Measurements from ENCODE around the gene NPR2. TPM values are rescaled to one million over a fixed set of nuclear protein-coding genes. Genes with fewer than 3 reads are reported as not detected.

NPR2 gene
- total RNA-seq, 1 donor from 2014 or later, result 15.4 TPM

DNA sequence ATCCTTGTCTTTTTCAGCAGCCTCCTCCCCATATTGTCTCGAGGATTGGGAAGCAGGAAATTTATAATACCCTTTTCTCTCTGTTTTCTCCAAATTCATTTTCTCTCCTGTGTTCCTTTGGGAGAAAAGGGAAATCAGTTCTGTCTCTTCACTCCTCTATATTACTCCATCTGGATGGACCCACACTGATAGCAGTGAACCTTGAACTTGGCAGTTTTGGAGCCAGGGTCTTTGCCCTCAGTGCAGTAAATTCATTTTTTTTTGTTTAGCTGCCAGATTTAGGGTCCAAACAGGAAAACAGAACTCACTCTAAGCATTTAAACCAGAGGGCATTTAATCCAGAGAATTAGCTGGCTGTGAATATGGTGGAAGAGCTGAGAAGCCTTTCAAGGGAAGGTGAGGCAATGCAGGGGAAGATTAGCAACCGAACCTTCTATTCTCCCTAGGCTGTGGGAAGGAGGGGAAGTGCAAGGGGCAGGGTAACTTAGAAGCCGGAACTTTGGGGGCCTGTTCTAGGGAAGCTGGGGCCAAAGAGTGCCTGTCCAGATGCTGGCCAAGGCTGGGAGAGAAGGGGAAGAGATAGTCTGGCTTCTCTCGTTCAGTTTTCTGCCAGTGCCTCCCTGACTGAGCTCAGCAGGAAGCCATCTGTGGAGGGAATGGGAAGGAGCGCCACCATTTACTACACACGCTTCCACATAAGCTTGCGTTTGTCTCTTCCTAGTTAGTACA is 16.3 kb upstream of the NPR2 start:
- H3K4me3 Mint-ChIP-seq, result no peak overlapping the region
- intact Hi-C loops (cut with micrococcal nuclease), result no loop called here
- peaks cover 8% of the 10 kb centered on the region for H3K4me1 Mint-ChIP-seq
- DNase-seq, result no peak
- H3K27me3 Mint-ChIP-seq, result no peaks in the 10 kb centered on the region
- H3K36me3 Mint-ChIP-seq (ENCODE audit: low read depth), result peaks cover 3% of the 10 kb centered on the region
- no peak overlapping the region for H3K27ac Mint-ChIP-seq
- no peaks in the 10 kb centered on the region for H3K9me3 Mint-ChIP-seq

DNA sequence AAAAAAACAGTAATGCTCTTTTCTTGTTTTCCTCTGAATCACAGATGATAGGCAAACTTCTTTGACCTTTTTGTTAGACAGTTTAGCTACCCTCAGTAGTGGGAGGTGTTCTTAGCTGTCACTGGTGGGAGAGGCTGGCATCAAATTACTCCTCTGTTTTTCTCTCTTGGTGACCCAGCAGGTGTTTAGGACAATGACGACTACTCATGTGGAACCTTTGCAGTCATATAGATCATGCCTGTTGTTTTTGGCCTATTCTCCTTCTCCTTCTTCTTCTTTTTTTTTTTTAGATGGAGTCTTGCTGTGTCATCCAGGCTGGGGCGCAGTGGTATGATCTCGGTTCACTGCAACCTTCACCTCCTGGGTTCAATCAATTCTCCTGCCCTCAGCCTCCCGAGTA is 15.4 kb upstream of the NPR2 start:
- DNase-seq, result no peak
- Mint-ChIP-seq H3K4me1 (peaks cover 8% of the 10 kb centered on the region), H3K9me3 (no peaks in the 10 kb centered on the region), H3K36me3 (ENCODE audit: low read depth) (peaks cover 9% of the 10 kb centered on the region), H3K27me3 (no peaks in the 10 kb centered on the region), H3K27ac (peak overlapping the region; percentile 84), H3K4me3 (no peak overlapping the region)
- intact Hi-C loops (cut with micrococcal nuclease), result no loop called here

DNA sequence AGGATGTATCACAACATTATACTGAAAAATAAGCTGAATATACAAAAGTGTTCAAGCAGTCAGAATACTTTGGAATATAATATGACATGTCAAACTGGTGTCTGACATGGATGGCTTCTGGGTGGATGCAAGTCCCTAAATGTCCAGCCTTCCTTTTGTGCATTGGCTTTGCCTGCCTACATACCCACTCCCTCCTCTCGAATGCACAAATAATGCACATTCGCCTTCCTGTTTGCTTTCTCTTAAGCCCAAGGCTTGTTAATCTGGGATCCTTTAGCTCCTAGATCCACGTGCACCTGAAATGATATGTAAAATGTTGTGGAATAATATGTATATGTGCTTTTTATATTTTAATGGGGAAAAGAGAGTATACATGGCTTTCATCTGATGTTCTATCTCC is 12.9 kb upstream of the NPR2 start:
- Mint-ChIP-seq H3K36me3 (ENCODE audit: low read depth) (peaks cover 12% of the 10 kb centered on the region), H3K4me3 (no peak overlapping the region), H3K27me3 (no peaks in the 10 kb centered on the region), H3K9me3 (no peaks in the 10 kb centered on the region), H3K27ac (no peak overlapping the region), H3K4me1 (peaks cover 8% of the 10 kb centered on the region)
- DNase-seq, result no peak
- intact Hi-C loops (cut with micrococcal nuclease), result no loop called here

DNA sequence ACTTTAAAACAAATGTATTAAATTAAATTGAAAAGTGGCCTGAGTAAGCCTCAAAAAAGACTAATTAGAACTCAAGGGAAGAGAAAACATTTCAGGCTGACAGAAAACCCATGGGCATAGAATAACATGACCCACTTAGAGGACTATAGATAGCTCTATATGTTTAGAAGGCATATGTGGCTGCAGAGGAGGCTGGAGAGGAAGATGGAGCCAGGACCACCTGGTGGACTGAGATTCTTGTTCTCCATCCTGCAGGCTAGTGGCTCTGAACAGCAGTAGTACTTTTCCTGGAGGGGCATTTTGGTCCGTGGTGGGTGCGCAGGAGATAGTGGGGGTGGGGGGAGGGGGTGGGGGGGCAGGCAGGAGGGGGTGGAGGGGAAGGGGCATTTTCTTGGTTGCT is 10.3 kb upstream of the NPR2 start:
- Mint-ChIP-seq H3K4me3 (no peak overlapping the region), H3K4me1 (peaks cover 2% of the 10 kb centered on the region), H3K9me3 (no peaks in the 10 kb centered on the region), H3K27me3 (no peaks in the 10 kb centered on the region), H3K36me3 (ENCODE audit: low read depth) (peaks cover 26% of the 10 kb centered on the region), H3K27ac (no peak overlapping the region)
- DNase-seq, result no peak
- intact Hi-C loops (cut with micrococcal nuclease), result no loop called here

DNA sequence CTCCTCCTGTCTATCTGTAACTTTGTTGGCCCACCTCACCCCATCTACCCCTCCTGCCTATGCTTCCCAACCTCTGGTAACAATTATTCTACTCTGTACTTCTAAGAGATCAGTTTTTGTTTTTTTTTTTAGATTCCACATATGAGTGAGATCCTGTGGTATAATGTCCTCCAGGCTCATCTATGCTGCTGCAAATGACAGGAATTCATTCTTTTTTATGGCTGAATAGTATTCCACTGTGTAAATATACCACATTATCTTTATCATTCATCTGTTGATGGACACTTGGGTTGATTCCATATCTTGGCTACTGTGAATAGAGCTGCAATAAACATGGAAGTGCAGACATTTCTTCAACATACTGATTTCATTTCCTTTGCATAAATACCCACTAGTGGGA is 8.0 kb upstream of the NPR2 start:
- no peak for DNase-seq
- no peak overlapping the region for H3K4me3 Mint-ChIP-seq
- no peaks in the 10 kb centered on the region for H3K4me1 Mint-ChIP-seq
- peaks cover 37% of the 10 kb centered on the region for H3K36me3 Mint-ChIP-seq (ENCODE audit: low read depth)
- no peak overlapping the region for H3K27ac Mint-ChIP-seq
- H3K9me3 Mint-ChIP-seq, result no peaks in the 10 kb centered on the region
- intact Hi-C loops (cut with micrococcal nuclease), result no loop called here
- no peaks in the 10 kb centered on the region for H3K27me3 Mint-ChIP-seq

DNA sequence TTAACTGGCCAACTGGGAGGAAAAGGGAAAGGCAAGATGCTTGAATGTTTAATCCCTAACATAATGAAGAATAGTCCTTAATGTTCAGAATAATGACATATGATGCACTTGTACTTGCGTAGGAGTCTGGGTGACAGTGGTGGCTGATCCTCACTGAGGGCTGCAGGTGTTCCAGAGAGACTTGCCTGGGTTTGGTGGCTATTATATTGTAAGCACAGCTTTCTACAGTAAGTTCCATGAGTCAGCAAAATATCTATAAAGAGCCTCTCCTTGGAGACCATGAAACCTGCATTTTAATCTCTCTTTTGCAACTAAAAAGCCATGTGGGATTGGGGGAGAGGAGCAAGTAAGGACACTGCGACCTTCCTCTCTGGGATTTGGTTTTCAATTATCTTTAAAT is 1.9 kb upstream of the NPR2 start:
- Mint-ChIP-seq H3K27me3 (no peaks in the 10 kb centered on the region), H3K27ac (no peak overlapping the region), H3K4me3 (no peak overlapping the region), H3K9me3 (no peaks in the 10 kb centered on the region), H3K4me1 (peaks cover 13% of the 10 kb centered on the region), H3K36me3 (ENCODE audit: low read depth) (peaks cover 19% of the 10 kb centered on the region)
- intact Hi-C loops (cut with micrococcal nuclease), result no loop called here
- no peak for DNase-seq

DNA sequence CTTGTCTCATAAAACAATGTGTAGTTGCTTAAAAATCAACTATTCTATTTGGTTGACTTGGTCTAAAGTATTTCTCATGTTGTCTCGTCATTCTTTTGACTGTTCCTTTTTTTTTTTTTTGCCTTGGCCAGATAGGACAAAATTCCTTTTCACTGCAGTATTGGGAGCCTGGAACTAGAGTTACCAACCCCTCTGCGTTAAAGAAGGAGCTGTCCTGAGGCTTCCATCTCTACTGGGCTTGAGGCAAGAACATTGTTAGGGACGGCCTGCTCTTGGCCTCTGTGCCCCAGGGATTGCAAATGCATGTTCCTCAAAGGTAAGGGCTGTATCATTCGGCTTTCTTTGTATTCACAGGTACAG is 1.4 kb upstream of the NPR2 start:
- no peak for DNase-seq

DNA sequence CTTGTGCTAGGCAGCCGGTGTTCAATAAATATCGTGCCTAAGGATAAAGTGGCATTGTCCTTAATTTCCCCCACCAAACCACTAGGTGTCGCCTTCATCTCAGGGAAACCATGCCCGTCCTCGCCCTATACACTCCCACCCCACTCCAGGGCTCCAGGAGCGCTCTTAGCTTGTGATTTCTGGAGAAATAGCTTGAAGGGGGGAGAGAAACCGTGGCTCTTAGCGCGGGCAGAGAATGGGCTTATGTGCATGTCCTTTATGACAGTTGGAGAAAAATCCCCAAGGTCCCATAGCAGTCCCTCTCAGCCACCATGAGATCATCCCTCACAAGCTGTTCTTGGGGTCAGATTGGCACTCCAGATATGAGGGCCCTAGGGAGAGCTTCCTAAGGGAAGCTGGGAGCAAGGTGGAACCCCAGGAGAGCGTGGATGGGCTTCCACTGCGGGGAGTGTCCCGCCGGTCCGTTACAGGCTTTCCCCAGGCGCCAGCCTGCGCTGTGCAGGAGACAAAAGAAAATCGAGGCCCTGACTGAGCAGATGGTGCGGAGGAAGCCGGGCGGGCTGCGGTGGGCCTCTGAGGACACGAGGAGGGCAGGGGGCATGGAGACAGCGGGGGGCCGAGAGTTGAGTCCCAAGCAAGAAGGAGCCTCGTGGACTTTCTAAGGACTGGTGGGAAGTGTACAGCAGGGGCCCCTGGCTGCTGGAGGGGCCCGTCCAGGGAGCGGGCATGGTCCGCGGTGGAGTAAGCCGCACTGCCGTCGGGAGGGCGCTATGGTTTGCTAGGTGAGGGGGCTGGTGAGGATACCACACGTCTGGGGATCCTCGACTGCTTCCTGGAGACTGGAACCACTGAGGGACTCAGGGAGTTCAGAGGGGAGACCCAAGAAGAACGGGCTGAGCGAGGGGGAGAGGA is 750 bp upstream of the NPR2 start:
- DNase-seq, result peak; percentile 87
- intact Hi-C loops (cut with micrococcal nuclease), result loop anchor here (1.0 to 2.0 kb wide), 3 partner anchors 24 to 92 kb away; partner anchors contain the start of gene HINT2
- no peak overlapping the region for H3K27ac Mint-ChIP-seq
- H3K36me3 Mint-ChIP-seq (ENCODE audit: low read depth), result peaks cover 18% of the 10 kb centered on the region
- H3K9me3 Mint-ChIP-seq, result no peaks in the 10 kb centered on the region
- H3K4me3 Mint-ChIP-seq, result no peak overlapping the region
- H3K27me3 Mint-ChIP-seq, result no peaks in the 10 kb centered on the region
- peaks cover 17% of the 10 kb centered on the region for H3K4me1 Mint-ChIP-seq

More for the DNA sequence above, 1.4 kb upstream of the NPR2 start:
- intact Hi-C loops (cut with micrococcal nuclease), result loop anchor here (1.0 to 2.0 kb wide), 3 partner anchors 25 to 92 kb away; partner anchors contain the start of gene HINT2
- H3K27me3 Mint-ChIP-seq, result no peaks in the 10 kb centered on the region
- H3K4me1 Mint-ChIP-seq, result peaks cover 14% of the 10 kb centered on the region
- H3K4me3 Mint-ChIP-seq, result no peak overlapping the region
- no peak overlapping the region for H3K27ac Mint-ChIP-seq
- peaks cover 19% of the 10 kb centered on the region for H3K36me3 Mint-ChIP-seq (ENCODE audit: low read depth)
- H3K9me3 Mint-ChIP-seq, result no peaks in the 10 kb centered on the region

DNA sequence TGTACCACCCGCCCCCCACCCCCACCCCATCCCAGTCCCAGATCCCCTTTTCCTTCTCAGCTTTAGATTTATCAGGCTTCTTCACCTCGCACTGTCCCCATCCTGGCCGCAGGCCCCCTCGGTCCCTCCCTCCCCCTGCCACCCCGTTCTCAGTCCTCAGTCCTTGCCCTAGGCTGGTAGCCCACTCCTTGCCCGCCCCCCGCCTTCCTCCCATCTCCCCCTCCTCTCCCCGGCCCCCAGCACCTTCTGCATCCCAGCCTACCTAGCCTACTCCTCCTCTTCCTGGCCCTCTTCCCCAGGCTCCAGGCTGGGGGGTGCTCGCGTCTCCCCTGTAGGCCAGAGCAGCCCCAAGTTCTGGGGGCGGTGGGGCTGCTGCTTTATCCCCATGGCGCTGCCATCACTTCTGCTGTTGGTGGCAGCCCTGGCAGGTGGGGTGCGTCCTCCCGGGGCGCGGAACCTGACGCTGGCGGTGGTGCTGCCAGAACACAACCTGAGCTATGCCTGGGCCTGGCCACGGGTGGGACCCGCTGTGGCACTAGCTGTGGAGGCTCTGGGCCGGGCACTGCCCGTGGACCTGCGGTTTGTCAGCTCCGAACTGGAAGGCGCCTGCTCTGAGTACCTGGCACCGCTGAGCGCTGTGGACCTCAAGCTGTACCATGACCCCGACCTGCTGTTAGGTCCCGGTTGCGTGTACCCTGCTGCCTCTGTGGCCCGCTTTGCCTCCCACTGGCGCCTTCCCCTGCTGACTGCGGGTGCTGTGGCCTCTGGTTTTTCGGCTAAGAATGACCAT is 828 bp downstream of the NPR2 start:
- intact Hi-C loops (cut with micrococcal nuclease), result no loop called here
- peaks cover 21% of the 10 kb centered on the region for H3K4me1 Mint-ChIP-seq
- no peaks in the 10 kb centered on the region for H3K9me3 Mint-ChIP-seq
- no peak for DNase-seq
- H3K27me3 Mint-ChIP-seq, result no peaks in the 10 kb centered on the region
- H3K36me3 Mint-ChIP-seq (ENCODE audit: low read depth), result peaks cover 10% of the 10 kb centered on the region
- H3K27ac Mint-ChIP-seq, result no peak overlapping the region
- no peak overlapping the region for H3K4me3 Mint-ChIP-seq

DNA sequence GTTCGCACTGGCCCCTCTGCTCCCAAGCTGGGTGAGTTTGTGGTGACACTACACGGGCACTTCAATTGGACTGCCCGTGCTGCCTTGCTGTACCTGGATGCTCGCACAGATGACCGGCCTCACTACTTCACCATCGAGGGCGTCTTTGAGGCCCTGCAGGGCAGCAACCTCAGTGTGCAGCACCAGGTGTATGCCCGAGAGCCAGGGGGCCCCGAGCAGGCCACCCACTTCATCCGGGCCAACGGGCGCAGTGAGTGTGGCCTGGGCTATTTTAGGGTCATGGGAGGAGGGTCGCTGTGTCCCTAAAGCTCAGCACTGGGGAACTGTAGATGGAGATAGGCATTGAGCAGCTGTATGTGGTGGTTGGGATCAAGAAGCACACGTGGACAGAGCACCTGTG is 1.4 kb downstream of the NPR2 start:
- H3K4me1 Mint-ChIP-seq, result peaks cover 25% of the 10 kb centered on the region
- no peaks in the 10 kb centered on the region for H3K27me3 Mint-ChIP-seq
- no peak for DNase-seq
- peaks cover 4% of the 10 kb centered on the region for H3K36me3 Mint-ChIP-seq (ENCODE audit: low read depth)
- no peaks in the 10 kb centered on the region for H3K9me3 Mint-ChIP-seq
- intact Hi-C loops (cut with micrococcal nuclease), result no loop called here
- no peak overlapping the region for H3K27ac Mint-ChIP-seq
- H3K4me3 Mint-ChIP-seq, result no peak overlapping the region

DNA sequence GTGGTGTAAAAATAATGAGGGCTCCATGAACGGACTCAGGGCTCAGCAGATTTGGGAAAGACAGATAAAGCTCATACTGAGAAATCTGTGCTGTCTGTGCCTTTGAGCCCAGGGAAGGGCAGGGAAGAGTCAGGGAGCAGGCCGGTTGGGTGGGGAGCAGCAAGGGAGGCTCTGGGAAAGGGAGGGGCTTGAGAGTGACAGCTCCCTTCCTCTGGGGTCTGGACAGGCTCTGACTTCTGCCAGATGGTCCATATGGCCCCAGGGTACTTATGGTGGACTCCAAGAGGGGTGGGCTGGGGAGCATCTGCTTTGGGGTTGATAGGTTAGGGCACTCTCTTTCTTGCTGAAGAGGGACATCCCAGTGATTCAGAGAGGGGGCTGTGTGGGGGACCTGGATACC is 2.1 kb downstream of the NPR2 start:
- Mint-ChIP-seq H3K9me3 (no peaks in the 10 kb centered on the region), H3K4me3 (no peak overlapping the region), H3K36me3 (ENCODE audit: low read depth) (peaks cover 4% of the 10 kb centered on the region), H3K27me3 (no peaks in the 10 kb centered on the region), H3K27ac (no peak overlapping the region), H3K4me1 (peaks cover 27% of the 10 kb centered on the region)
- DNase-seq, result no peak
- intact Hi-C loops (cut with micrococcal nuclease), result no loop called here

DNA sequence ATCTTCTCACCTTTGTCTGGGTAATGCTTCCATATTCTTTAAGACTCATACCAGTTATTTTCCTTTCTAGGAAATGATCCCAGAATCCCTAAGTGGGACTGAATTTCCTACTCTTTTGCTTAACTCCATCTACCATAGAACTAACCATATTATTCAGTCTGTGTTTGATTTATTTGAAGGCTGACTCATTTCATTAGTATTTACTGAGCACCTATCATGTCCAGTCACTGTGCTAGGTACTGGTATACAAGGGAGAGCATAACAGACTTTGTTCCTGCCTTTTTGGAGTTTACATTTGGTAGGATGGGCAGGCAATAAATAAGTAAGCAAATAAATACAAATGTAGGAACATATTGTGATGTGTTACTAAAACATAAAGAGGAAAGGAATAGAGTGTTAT is 4.3 kb downstream of the NPR2 start:
- peaks cover 31% of the 10 kb centered on the region for H3K4me1 Mint-ChIP-seq
- peaks cover 12% of the 10 kb centered on the region for H3K36me3 Mint-ChIP-seq (ENCODE audit: low read depth)
- peak overlapping the region; percentile 16 for H3K27ac Mint-ChIP-seq
- H3K27me3 Mint-ChIP-seq, result no peaks in the 10 kb centered on the region
- H3K4me3 Mint-ChIP-seq, result no peak overlapping the region
- no peak for DNase-seq
- H3K9me3 Mint-ChIP-seq, result no peaks in the 10 kb centered on the region
- intact Hi-C loops (cut with micrococcal nuclease), result loop anchor here (5.0 kb wide), 1 partner anchor 38 kb away; no protein-coding TSS in a partner anchor

DNA sequence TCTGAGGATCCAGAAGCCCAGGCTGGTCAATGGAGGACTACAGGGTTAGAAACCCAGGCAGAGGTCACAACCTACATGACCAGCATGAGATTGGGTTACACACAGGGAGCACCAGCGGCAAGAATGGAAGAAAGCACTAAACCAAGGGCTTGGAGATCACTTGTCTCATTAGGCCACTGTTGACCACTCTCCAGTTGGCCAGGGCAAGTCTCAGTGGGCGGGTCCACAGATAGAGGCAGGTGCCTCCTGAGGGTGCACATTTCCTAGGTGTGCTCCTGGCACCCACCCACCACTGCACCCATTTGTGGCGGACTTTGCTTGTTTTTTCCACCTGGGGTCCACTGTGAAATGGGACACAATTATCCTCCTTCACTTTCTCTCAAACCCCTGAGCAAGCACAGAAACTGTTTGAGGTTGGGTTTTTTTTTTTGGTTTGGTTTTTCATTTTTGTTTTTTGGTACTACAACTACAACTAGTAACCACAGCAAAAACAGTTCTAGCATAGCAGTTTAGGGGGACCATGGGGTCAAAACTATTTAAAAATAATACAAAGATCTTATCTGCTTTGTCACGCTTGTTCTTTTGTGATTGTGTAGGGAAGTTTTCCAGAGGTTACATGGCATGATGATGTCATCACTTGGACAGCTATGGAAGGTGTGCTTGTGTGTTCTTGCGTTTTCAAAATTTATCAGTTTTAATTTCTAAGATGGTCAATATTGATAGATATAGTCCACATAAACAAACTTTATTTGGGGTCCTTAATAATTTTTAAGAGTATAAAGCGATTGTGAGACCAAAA is 6.1 kb downstream of the NPR2 start:
- Mint-ChIP-seq H3K27ac (peak overlapping the region; percentile 1), H3K4me1 (peaks cover 31% of the 10 kb centered on the region), H3K9me3 (no peaks in the 10 kb centered on the region), H3K4me3 (no peak overlapping the region), H3K36me3 (ENCODE audit: low read depth) (peaks cover 27% of the 10 kb centered on the region), H3K27me3 (no peaks in the 10 kb centered on the region)
- intact Hi-C loops (cut with micrococcal nuclease), result loop anchor here (2.0 to 5.0 kb wide), 2 partner anchors 15 to 40 kb away; partner anchors contain the start of gene SPAG8
- DNase-seq, result no peak
